GM21423 (cell line): ENCODE measurements around the gene ITM2B.

ENCODE experiments used
- ATAC-seq: cut with Tn5 transposase; IDR thresholded peaks from one replicate; pipeline ENCODE4 v1.9.1; 2021; ENCODE audit warnings: mild to moderate bottlenecking, moderate library complexity; ENCODE audit not compliant: unreplicated experiment

Gene ITM2B

GRCh38 chr13:48255090-48255489 lies 22.1 kb downstream of the ITM2B start:
- ATAC-seq = no peak

DNA sequence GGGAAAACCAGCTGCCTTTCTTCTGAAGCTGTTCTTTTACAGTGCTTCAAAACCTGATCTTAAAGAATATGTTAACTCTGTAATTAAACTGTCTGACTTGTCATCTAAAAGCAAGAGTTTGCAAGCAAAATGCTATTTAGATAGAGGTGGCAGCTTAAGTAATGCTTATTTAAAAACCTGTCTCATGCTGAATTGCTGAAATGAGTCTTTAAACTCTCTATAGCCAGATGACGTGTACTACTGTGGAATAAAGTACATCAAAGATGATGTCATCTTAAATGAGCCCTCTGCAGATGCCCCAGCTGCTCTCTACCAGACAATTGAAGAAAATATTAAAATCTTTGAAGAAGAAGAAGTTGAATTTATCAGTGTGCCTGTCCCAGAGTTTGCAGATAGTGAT lies 22.9 kb downstream of the ITM2B start:
- ATAC-seq = no peak

- ATAC-seq = no peak
These were observed 25.0 kb downstream of the ITM2B start for GRCh38 chr13:48258002-48258401.

- no peak for ATAC-seq
These were observed 25.4 kb downstream of the ITM2B start for GRCh38 chr13:48258430-48258829.

GRCh38 chr13:48260970-48261369 lies 28.0 kb downstream of the ITM2B start:
- no peak for ATAC-seq

DNA sequence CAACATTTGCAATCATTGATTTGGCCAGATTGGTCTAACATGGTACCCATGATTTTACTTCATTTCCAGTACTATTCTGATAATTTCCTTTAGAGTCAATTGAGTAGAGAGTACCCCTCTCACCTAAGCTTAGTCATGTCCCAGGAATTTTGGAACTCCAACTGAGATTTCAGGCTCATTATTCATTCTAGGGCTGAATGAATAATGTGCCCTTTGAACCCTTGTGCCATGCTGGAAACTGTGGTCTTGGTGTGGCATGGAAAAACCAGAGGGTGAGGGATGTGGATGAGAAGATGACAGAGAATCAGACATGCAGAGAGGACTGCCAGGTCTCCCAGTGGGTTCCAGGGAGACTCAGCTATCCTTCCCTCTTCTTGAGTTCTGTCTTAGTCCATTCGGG lies 30.2 kb downstream of the ITM2B start:
- no peak for ATAC-seq

DNA sequence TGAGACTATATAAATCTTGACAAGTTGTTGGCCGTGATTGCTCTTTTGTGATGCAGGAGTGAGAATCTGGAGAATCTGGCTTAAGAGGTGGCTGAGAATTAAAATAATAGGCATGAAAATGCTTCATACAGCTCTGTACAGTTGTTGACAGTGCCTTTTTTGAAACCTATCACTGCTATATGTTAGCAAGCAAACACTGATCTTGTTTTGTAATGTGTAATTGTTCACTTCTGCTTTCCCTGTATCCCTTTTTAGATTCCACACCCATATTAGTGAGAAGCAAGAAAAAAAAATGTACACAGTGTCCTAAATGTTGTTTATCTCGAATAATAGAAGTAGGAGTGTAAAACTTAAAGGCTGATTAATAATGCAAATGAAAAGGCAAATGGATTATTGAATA lies 31.1 kb downstream of the ITM2B start:
- ATAC-seq = no peak

- ATAC-seq = peak; percentile 88
These were observed 32.3 kb downstream of the ITM2B start for GRCh38 chr13:48265217-48265815.

DNA sequence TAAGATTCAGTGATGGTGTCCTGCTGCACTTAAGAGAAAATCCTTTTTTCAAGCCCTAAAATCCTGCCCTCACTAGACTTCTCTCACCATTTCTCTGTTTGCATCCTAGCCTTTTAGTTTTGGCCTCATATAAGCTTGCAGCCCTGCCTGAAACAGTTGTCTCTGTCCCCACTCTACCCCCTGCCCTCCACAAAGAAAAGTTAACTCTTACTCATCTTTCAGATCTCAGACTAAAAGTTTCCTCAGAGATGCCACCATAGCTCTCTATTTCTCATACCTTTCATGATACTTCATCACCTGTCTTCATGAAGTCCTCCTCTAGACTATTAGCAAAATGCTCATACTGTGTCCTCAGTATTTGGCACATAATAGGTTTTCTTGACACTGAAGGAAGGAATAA lies 33.1 kb downstream of the ITM2B start:
- ATAC-seq = no peak

- ATAC-seq = no peak
These were observed 34.0 kb downstream of the ITM2B start for GRCh38 chr13:48266701-48267639.

- no peak for ATAC-seq
These were observed 35.0 kb downstream of the ITM2B start for GRCh38 chr13:48268019-48268418.

DNA sequence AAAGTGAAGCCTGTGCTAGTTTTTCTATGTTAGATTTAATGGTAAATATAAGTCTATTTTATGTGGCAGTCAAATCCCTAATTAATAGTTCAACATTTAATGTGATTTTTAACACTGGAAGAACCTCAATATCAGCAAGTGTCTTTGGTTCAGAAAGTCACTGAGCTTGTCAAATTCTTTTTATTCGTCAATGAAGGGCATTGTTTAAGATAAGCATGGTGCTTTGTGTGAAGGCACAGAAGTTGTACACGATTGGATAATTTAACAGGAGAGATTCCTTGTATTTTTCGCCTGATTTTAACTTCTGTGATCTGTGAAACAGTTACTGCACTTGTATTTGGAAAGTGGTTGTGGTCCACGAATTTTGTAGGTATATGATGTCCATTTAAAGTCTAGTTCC lies 40.3 kb downstream of the ITM2B start:
- no peak for ATAC-seq

DNA sequence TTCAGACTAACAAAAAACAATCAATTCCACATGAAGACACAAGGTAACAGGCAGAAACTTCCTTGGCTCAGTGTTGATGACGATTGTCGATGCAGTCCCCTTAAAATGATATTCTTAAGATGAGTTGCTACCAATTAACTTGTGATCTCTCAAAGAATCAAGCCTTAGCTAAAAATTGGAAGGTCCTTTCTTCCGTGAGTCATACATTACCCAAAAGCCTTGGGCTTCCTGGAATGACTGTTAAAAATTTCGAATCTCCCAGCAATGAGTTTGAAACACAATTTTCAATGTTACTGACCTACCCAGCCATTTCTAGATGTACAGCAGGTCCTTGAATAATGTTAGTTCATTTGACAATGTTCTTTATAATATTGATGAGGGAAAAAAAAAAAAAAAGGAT lies 42.5 kb downstream of the ITM2B start:
- ATAC-seq = no peak

DNA sequence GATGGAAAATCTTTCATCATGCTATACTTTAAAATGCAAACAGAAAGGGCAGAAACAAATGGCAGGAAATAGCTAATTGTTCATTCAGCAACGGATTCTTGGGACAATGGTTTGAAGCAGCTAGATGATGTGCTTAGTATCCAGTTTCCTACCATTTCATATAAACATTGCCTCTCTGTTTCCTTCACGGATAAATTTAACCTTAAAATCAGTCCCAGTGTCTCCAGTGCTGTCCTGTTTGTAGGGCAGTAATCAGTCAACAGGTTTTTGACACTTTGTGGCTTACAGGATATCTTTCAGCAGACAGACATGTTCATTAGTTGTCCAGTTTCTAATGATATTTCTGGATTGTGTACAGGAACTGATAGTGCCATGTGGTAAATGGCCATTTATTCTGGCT lies 45.8 kb downstream of the ITM2B start:
- ATAC-seq = no peak

- no peak for ATAC-seq
These were observed 48.5 kb downstream of the ITM2B start for GRCh38 chr13:48281556-48281955.

GRCh38 chr13:48291730-48292129 lies 58.7 kb downstream of the ITM2B start:
- ATAC-seq = no peak

- ATAC-seq = no peak
These were observed 59.6 kb downstream of the ITM2B start for GRCh38 chr13:48292650-48293049.

DNA sequence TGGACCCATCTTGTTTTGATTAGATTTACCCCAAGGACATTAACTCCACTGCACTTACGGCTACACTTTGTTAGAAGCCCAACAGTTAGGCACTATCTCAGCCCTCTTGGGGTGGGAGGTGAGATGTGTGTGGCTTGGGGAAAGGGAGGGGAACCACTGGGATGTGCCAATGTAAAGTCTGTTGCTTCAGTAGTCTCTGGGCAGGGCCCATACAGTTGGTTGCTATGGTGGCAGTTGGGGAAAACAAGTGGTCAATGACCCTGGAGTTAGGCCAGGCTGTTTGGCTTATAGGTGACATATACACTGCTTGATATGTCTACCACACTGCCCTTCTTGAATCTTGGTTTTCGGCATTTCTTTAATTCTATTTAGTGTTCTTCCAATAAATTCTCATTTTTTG lies 61.6 kb downstream of the ITM2B start:
- no peak for ATAC-seq

DNA sequence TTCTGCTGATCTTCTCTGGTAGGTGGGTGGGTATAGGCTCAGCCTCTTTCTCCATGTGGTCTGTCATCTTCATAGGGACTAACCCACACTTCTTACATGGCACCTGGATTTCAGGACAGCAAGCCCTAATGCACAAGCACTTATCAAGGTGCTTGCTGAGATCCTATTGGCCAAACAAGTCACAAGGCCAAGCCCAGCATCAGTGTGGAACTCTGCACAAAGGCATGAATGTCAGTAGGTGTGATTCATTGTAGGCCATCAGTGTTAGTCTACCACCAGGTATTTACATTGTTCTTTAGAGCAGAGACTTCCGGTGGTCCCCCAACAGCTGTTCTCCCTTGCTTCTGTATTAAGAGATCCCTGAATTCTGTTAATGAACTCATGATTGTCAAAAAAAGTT lies 62.3 kb downstream of the ITM2B start:
- ATAC-seq = no peak

DNA sequence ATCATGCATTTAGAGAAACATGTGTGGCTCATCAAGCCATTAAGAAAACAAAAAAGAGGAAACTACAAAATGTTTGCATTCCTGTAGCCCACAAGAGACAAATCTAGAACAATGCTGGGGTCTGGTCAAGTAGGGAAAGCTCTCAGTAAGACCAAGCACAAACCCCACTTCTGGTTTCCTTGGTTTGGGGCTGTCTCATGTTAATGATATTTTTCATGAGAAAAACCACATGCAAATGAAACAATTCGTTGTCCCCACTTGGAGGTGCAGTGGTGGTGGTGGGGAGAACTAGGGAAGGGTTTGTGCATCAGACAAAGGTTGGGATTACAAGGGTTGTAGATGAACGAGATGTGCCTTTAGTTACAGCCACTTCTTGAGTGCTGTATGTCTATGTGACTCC lies 63.5 kb downstream of the ITM2B start:
- ATAC-seq = peak; percentile 58

GRCh38 chr13:48297131-48297786 lies 64.3 kb downstream of the ITM2B start:
- ATAC-seq = no peak

- no peak for ATAC-seq
These were observed 66.6 kb downstream of the ITM2B start for GRCh38 chr13:48299591-48299990.
